Measurements from ENCODE around the gene GPHA2.
A peak's percentile ranks its signal among the peaks of the same experiment; 100 is the strongest.

Gene GPHA2

DNA sequence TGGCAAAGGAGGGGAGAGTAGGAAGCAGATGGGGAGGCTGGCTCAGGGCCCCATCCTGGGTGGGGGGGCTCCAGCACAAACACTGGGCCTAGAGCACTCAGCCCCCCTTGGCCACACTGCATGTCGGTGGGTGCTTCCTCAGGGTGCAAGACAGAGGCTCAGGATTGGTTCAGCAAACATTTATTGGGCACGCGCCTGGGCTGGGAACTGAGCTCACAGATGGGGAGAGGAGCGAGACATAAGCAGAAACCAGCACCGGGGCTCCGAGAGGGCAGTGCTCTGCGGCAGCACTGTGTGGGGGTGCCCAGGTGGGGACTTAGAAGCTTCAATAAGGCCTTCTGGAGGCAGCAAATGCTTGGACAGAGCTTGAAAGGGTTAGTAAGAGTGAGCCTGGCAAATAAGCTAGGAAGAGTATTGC, 45.2 kb downstream of the GPHA2 start:
- DNase-seq (ENCODE audit: low read depth) = no peak

GRCh38 chr11:64888729-64889511, 46.8 kb downstream of the GPHA2 start:
- DNase-seq (ENCODE audit: low read depth) = peak; percentile 80

DNA sequence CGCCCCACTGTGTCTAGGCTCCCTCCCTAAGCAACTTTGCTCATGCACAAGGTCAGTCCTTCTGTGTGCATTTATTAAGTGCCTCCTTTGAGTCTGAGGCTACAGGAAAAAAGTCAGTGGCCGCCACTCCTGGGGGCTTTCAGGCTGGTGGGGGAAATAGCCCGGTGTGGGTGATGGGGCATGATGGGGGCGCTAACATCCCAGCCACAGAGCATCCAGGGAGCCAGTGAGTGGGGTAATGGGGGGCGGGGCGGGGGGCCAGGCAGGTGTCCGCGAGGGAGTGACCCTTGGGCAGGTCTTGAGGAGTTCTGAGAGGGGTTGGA, 47.3 kb downstream of the GPHA2 start:
- no peak for DNase-seq (ENCODE audit: low read depth)

- no peak for DNase-seq (ENCODE audit: low read depth)
Observed at GRCh38 chr11:64887757-64888405, 47.8 kb downstream of the GPHA2 start.

GRCh38 chr11:64887234-64887756, 48.4 kb downstream of the GPHA2 start:
- no peak for DNase-seq (ENCODE audit: low read depth)

DNA sequence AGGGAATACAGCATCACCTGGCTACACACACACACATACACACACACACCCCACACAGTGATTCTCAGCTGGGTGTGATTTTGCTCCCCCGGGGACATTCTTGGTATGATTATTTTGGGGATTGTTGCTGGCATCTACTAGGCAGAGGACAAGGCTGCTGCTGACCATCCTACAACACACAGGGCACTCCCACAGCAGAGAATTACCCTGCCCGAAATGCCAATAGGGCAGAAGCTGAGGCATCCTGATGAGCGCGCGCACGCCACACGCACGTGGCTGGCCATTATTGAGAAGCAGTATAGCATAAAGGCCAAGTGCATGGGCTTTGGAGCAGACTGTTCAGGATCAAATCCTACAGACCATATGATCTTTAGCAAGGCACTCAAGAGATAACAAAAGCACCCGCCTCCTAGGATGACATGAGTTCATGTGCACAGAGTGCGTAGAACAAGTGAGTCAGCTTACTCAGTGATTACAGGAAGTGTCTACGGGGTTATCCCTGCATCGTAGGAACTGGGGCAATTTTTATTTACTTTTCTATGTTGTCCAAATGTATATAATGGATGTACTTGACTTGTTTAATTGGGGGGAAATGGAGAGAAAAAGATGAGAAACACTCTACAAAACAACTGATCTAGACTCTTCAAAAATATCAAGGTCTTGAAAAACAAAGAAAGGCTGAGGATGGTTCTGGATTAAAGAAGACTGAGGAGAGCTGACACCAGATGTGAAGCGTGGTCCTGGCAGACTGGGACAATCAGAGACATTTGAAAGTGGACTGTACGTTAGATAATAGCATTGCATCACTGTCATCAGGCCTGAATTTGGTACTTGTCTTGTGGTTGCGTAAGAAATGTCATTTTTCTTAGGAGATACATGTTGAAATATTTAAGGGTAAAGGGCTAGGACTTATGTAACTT, 50.1 kb downstream of the GPHA2 start:
- no peak for DNase-seq (ENCODE audit: low read depth)

Measured in CMK (cell line).